Subcutaneous adipose tissue (tissue), 4 donors: ENCODE data around the gene TP53. TPM values are rescaled to one million over a fixed set of nuclear protein-coding genes. Genes with fewer than 3 reads are reported as not detected.

Experiments used
- CTCF ChIP-seq: fragments of 450-650 bp; IDR thresholded peaks from one replicate; pipeline ENCODE4 v1.5.1; 2016; ENCODE audit warnings: low read depth, mild to moderate bottlenecking, control low read depth, antibody characterized with exemption, moderate library complexity
- total RNA-seq, 4 donors: library from RNA; depleted of rRNA; stranded (reverse); fragments of >200 nt; gene quantifications; one replicate each; pipeline ENCODE4 v1.1.0, GENCODE V29; 2016

The TP53 gene
- total RNA-seq, 4 donors from 2014 or later: 13.8 to 21.7 (median 16.4) TPM

- TF ChIP-seq CTCF: no peak
These were observed 36.7 kb downstream of the TP53 start, which contains the start of gene ATP1B2 for GRCh38 chr17:7650509-7651096. Gene ATP1B2 (plus strand): TSS chr17:7650926. CDS start chr17:7651519, 593 bp downstream.

GRCh38 chr17:7647018-7647417, 40.3 kb downstream of the TP53 start:
- TF ChIP-seq CTCF: no peak

- TF ChIP-seq CTCF: no peak
These were observed 40.8 kb downstream of the TP53 start for GRCh38 chr17:7646457-7646856.

- no peak for TF ChIP-seq CTCF
These were observed 42.5 kb downstream of the TP53 start for GRCh38 chr17:7644775-7645174.

GRCh38 chr17:7640783-7641182, 46.5 kb downstream of the TP53 start:
- TF ChIP-seq CTCF: no peak

GRCh38 chr17:7636163-7636562, 51.1 kb downstream of the TP53 start:
- no peak for TF ChIP-seq CTCF

- TF ChIP-seq CTCF: no peak
These were observed 52.9 kb downstream of the TP53 start for GRCh38 chr17:7634384-7634783.
